Colonic mucosa (tissue), 4 donors: ENCODE results near the gene EPC2. TPM values are rescaled to one million over a fixed set of nuclear protein-coding genes. Genes with fewer than 3 reads are reported as not detected.

Experiments used
- DNase-seq: peaks from one replicate; pipeline ENCODE4 v3.0.0-alpha.2; 2020
- H3K27ac ChIP-seq: fragments of 200-600 bp; one replicate; pipeline ENCODE4 v1.8.0; 2021
- H3K27me3 ChIP-seq: fragments of 200-600 bp; one replicate; pipeline ENCODE4 v1.8.0; 2021
- H3K36me3 ChIP-seq: fragments of 200-600 bp; one replicate; pipeline ENCODE4 v1.8.0; 2021
- H3K4me1 ChIP-seq: fragments of 200-600 bp; one replicate; pipeline ENCODE4 v1.8.0; 2021; ENCODE audit warnings: mild to moderate bottlenecking
- H3K4me3 ChIP-seq: fragments of 200-600 bp; one replicate; pipeline ENCODE4 v1.8.0; 2021
- H3K9ac ChIP-seq, 2 donors: one replicate each; pipeline ENCODE4 v1.7.0; 2013; ENCODE audit warnings: control low read depth in 2 of 2, low read depth in 2 of 2, low read length in 2 of 2
- H3K9me3 ChIP-seq: fragments of 200-600 bp; one replicate; pipeline ENCODE4 v1.8.0; 2021
- CTCF ChIP-seq: fragments of 200-600 bp; IDR thresholded peaks from one replicate; pipeline ENCODE4 v1.8.0; 2022; ENCODE audit warnings: antibody characterized with exemption, mild to moderate bottlenecking
- intact Hi-C: fragments of 100-400 bp; cut with DNase I; formaldehyde crosslinking; loops from one replicate; pipeline ENCODE4 v1.14.1; 2022
- total RNA-seq, 2 donors: library from RNA; stranded (reverse); fragmentation: NEBNext Ultra II Directional in 1 of 2; extraction: Animal tissue kit (Norgen Biotek cat#: 25700) in 1 of 2; gene quantifications; one replicate each; pipeline ENCODE4 v1.2.1, GENCODE V29; 2021
- donor health status: healthy.
- donor health status: DM: no; HTN: no; CAD: no.
- donor health status: DM: no; HTN: no; CAD: no.

EPC2 gene
- total RNA-seq, 2 donors from 2014 or later: 18.4 to 20.7 TPM

DNA sequence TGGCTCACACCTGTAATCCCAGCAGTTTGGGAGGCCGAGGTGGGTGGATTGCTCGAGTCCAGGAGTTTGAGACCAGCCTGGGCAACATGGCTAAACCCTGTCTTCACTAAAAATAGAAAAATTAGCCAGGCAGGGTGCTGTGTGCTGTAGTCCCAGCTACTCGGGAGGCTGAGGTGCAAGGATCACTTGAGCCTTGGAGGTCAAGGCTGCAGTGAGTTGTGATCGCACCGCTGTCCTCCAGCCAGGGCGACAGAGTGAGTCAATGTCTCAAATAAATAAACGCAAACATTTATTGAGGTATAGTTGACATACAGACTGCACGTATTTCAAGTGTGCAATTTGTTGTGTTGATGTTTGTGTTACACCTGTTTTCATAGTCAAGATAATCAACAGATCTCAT, 19.7 kb downstream of the EPC2 start:
- intact Hi-C loops: no loop called here
- DNase-seq: no peak
- Histone ChIP-seq H3K9ac (no peak overlapping the region), H3K4me1 (no peaks in the 10 kb centered on the region), H3K9me3 (no peaks in the 10 kb centered on the region), H3K36me3 (no peaks in the 10 kb centered on the region), H3K27me3 (no peaks in the 10 kb centered on the region), H3K4me3 (no peak overlapping the region), H3K27ac (no peak overlapping the region)
- no peak for TF ChIP-seq CTCF

DNA sequence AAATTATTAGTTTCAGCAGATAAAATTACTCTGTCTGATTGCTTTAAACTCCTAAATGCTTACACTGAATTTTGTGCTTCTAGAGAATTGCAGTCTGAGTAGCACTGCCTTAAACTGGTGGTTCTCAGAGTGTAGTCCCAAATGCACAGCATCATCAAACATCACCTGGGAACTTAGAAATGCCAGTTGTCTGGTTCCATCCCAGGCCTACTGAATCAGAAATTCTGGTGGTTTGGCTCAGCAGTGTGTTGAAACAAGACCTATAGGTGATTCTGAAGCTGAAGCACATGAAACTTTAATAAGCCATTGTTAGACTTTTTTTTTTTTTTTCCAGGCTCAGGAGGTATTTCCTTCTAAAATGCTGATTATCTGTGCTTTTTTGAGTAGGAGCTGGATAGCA, 22.0 kb downstream of the EPC2 start:
- Histone ChIP-seq H3K36me3 (no peaks in the 10 kb centered on the region), H3K9ac (no peak overlapping the region), H3K9me3 (no peaks in the 10 kb centered on the region), H3K4me3 (no peak overlapping the region), H3K27me3 (no peaks in the 10 kb centered on the region), H3K27ac (no peak overlapping the region), H3K4me1 (no peaks in the 10 kb centered on the region)
- intact Hi-C loops: no loop called here
- DNase-seq: no peak
- TF ChIP-seq CTCF: no peak

- H3K27me3 ChIP-seq: no peaks in the 10 kb centered on the region
- no peak for TF ChIP-seq CTCF
These were observed 22.7 kb downstream of the EPC2 start for GRCh38 chr2:148667113-148667836.

DNA sequence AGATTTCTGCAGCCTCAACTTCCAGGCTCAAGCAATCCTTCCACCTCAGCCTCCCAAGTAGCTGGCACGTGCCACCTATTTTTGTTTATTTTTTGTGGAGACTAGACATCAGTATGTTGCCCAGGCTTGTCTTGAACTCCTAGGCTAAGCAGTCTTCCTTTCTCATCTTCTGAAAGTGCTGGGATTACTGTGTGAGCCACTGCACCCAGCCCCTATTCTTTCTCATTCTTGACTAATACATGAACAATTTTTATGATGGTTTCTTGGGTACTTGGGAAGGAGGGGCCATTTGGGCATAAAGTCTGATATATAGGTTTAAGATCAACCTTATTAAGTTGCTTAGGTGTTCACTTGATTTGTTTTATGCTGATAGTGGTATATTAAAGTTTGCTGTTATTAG, 26.2 kb downstream of the EPC2 start:
- Histone ChIP-seq H3K36me3 (no peaks in the 10 kb centered on the region), H3K9ac (no peak overlapping the region), H3K27ac (no peak overlapping the region), H3K4me3 (no peak overlapping the region), H3K27me3 (no peaks in the 10 kb centered on the region), H3K4me1 (no peaks in the 10 kb centered on the region), H3K9me3 (no peaks in the 10 kb centered on the region)
- intact Hi-C loops: no loop called here
- DNase-seq: no peak
- no peak for TF ChIP-seq CTCF

More at GRCh38 chr2:148667113-148667836, 22.7 kb downstream of the EPC2 start:
- intact Hi-C loops: no loop called here
- DNase-seq: no peak
- H3K9ac ChIP-seq: no peak overlapping the region
- H3K9me3 ChIP-seq: no peaks in the 10 kb centered on the region
- no peaks in the 10 kb centered on the region for H3K4me1 ChIP-seq
- H3K36me3 ChIP-seq: no peaks in the 10 kb centered on the region
- H3K27ac ChIP-seq: no peak overlapping the region
- H3K4me3 ChIP-seq: no peak overlapping the region

DNA sequence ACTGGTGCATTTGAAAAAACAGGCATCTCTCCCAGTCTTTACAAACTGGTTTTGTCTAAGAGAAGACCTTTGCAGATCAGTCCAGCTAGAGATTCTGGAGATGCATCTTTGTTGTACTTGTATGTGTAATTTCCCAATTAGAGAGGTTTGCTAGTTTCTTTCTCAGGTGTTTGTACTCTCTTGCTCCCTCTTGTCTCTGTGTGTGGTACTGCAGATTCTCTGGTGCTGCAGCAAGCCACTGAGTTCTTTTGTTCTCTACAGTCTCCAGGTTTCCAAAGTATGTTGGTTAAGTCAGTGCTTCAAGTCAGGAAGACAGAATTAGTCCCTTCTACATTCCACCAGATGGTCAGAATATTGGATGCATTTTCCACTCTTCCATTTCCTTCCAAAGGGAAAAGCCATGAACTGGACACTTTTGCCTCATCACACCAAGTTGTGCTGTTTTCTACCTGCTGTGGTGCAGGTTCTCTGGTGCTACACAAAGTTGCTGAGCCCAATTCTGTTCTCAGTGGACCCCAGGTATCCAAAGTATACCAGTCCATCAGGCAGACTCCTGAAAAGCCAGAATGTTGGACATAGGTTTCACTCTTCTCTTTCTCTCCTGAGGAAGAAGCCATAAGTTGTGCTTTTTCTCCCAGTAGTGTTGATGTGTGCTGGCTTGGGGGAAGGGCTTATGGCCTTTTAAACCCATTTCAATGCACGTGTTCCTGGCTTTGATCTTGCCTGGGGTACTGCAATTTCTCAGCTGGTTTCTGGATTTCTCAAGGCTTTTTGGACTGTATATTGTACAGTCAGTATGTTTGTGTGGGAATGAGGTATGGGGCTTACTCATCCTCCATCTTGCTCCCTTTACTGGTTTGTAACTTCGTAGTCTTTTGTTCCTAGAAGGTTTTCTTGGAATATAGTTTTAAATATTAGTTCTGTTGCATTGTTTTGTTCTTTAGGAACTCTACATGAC, 29.8 kb downstream of the EPC2 start:
- no peak overlapping the region for H3K4me3 ChIP-seq
- DNase-seq: peak; percentile 31
- H3K4me1 ChIP-seq: no peaks in the 10 kb centered on the region
- H3K27ac ChIP-seq: no peak overlapping the region
- H3K27me3 ChIP-seq: no peaks in the 10 kb centered on the region
- H3K9ac ChIP-seq: no peak overlapping the region
- no peaks in the 10 kb centered on the region for H3K9me3 ChIP-seq
- H3K36me3 ChIP-seq: no peaks in the 10 kb centered on the region
- TF ChIP-seq CTCF: peak; percentile 45
- intact Hi-C loops: no loop called here
